Activated CD4-positive, alpha-beta T cell treated with anti-CD3 and anti-CD28 coated beads, Interleukin-2, amount 50 U/mL, for 4 hours (primary cell): Measurements from ENCODE around the gene DIAPH1.

Source experiments
- DNase-seq, 2 experiments: peaks; one replicate each; pipeline ENCODE4 v3.0.0-alpha.2; 2020

DIAPH1 gene

GRCh38 chr5:141477044-141477575, 141.7 kb downstream of the DIAPH1 start:
- DNase-seq: no peak

DNA sequence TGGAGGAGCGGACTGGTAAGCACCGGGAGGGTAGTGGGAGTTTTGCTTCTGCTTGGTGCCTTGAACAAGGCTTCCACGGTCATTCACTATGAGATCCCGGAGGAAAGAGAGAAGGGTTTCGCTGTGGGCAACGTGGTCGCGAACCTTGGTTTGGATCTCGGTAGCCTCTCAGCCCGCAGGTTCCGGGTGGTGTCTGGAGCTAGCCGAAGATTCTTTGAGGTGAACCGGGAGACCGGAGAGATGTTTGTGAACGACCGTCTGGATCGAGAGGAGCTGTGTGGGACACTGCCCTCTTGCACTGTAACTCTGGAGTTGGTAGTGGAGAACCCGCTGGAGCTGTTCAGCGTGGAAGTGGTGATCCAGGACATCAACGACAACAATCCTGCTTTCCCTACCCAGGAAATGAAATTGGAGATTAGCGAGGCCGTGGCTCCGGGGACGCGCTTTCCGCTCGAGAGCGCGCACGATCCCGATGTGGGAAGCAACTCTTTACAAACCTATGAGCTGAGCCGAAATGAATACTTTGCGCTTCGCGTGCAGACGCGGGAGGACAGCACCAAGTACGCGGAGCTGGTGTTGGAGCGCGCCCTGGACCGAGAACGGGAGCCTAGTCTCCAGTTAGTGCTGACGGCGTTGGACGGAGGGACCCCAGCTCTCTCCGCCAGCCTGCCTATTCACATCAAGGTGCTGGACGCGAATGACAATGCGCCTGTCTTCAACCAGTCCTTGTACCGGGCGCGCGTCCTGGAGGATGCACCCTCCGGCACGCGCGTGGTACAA, 142.5 kb downstream of the DIAPH1 start:
- DNase-seq: no peak

DNA sequence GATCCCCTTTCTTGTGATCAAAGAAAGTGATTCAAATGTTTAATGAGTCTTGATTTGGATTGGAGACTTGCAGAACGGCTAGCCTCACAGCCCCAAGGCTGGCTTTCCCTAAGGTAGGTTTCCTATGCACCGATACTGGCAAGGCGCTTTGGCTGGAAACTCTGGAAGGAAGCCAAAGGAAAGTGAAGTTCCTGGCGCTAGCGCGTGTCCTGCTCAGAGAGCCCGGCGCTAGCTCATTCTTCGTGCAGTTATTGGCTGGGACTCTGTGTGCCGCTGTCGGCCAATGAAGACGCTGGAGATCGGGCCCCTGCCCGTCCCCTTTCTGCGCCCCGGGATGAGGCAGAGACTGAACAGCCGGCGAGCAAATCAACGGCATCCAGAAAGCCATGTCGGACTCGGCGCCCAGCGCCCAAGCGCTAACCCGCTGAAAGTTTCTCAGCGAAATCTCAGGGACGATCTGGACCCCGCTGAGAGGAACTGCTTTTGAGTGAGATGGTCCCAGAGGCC, 143.1 kb downstream of the DIAPH1 start, which contains the start of gene PCDHGC3:
Gene PCDHGC3, plus strand, starts transcription at position 342 of the 507 bp plus-strand sequence. Its CDS starts 151 bp downstream, at position 493.
- peak; percentile 15 to 20 for DNase-seq

DNA sequence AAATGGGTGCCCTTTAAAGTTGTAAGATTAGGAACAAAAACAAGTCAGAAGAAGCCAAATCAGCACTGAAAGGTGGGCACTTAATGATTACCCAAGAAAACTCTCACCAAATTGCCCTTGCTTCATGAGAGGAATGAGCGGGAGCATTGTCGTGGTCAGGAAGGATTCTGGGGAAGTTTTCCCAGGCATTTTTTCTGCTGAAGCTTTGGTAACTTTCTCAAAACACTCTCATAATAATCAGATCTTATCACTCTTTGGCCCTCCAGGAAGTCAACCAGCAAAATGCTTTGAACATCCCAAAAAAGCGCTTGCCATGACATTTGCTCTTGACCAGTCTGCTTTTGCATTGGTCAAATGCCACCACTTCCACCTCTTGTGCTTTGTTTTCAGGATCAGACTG, 153.4 kb downstream of the DIAPH1 start:
- DNase-seq: no peak
